NCI-H1694 (cell line): ENCODE measurements around the gene SGMS1.
"Not testable (repeated sequence)": the region's sequence is repeated elsewhere in the genome, so short reads cannot be mapped to it uniquely, and the experiment has no call there.

Experiments used
- DNase-seq: peaks from one replicate; lab custom pipeline; 2025; lab: John Stamatoyannopoulos, UW

The SGMS1 gene

GRCh38 chr10:50369931-50370330 lies 253.8 kb downstream of the SGMS1 start:
- no peak for DNase-seq

GRCh38 chr10:50367732-50368131 lies 256.0 kb downstream of the SGMS1 start:
- no peak for DNase-seq

- not testable (repeated sequence) for DNase-seq
Measured at GRCh38 chr10:50366421-50366820, 257.3 kb downstream of the SGMS1 start.

- DNase-seq = not testable (repeated sequence)
Measured at GRCh38 chr10:50364730-50365129, 259.0 kb downstream of the SGMS1 start.

- no peak for DNase-seq
Measured at GRCh38 chr10:50362547-50363125, 261.1 kb downstream of the SGMS1 start.

- no peak for DNase-seq
Measured at GRCh38 chr10:50361946-50362345, 261.8 kb downstream of the SGMS1 start.

- DNase-seq = no peak
Measured at GRCh38 chr10:50360077-50360850, 263.5 kb downstream of the SGMS1 start.

GRCh38 chr10:50358925-50359687 lies 264.6 kb downstream of the SGMS1 start:
- no peak for DNase-seq

GRCh38 chr10:50358411-50358810 lies 265.3 kb downstream of the SGMS1 start:
- DNase-seq = no peak

GRCh38 chr10:50356481-50356832 lies 267.3 kb downstream of the SGMS1 start:
- not testable (repeated sequence) for DNase-seq

GRCh38 chr10:50355693-50356480 lies 267.9 kb downstream of the SGMS1 start:
- not testable (repeated sequence) for DNase-seq

- DNase-seq = no peak
Measured at GRCh38 chr10:50351483-50352146, 272.1 kb downstream of the SGMS1 start.

- no peak for DNase-seq
Measured at GRCh38 chr10:50350366-50350765, 273.4 kb downstream of the SGMS1 start.

GRCh38 chr10:50349554-50349953 lies 274.2 kb downstream of the SGMS1 start:
- DNase-seq = no peak

GRCh38 chr10:50347394-50347802 lies 276.4 kb downstream of the SGMS1 start:
- no peak for DNase-seq

- DNase-seq = no peak
Measured at GRCh38 chr10:50346942-50347341, 276.8 kb downstream of the SGMS1 start.

- DNase-seq = no peak
Measured at GRCh38 chr10:50345545-50345944, 278.2 kb downstream of the SGMS1 start.

- DNase-seq = no peak
Measured at GRCh38 chr10:50343702-50344331, 279.9 kb downstream of the SGMS1 start.

GRCh38 chr10:50341987-50342386 lies 281.8 kb downstream of the SGMS1 start:
- no peak for DNase-seq

GRCh38 chr10:50336140-50336539 lies 287.6 kb downstream of the SGMS1 start:
- DNase-seq = no peak

- no peak for DNase-seq
Measured at GRCh38 chr10:50335397-50335796, 288.4 kb downstream of the SGMS1 start.
